A172 (cell line): ENCODE measurements around the gene INPP4B. TPM values are rescaled to one million over a fixed set of nuclear protein-coding genes. Genes with fewer than 3 reads are reported as not detected.
"Not testable (repeated sequence)": the region's sequence is repeated elsewhere in the genome, so short reads cannot be mapped to it uniquely, and the experiment has no call there.

Source experiments
- DNase-seq: peaks from one replicate; pipeline ENCODE4 v3.0.0-alpha.2; 2015; ENCODE audit warnings: low spot score
- total RNA-seq: library from RNA; depleted of rRNA; stranded (reverse); fragments of >200 nt; shearing (Covaris generic); gene quantifications from 2 replicates; pipeline ENCODE4 v1.2.3, GENCODE V29; 2014

Gene INPP4B
- total RNA-seq, 1 experiment from 2014 or later: 31.8 TPM

- DNase-seq: no peak
Measured at GRCh38 chr4:142544594-142544993, 301.5 kb downstream of the INPP4B start.

GRCh38 chr4:142544039-142544438 is 302.1 kb downstream of the INPP4B start:
- DNase-seq: no peak

- no peak for DNase-seq
Measured at GRCh38 chr4:142540483-142540804, 305.7 kb downstream of the INPP4B start.

DNA sequence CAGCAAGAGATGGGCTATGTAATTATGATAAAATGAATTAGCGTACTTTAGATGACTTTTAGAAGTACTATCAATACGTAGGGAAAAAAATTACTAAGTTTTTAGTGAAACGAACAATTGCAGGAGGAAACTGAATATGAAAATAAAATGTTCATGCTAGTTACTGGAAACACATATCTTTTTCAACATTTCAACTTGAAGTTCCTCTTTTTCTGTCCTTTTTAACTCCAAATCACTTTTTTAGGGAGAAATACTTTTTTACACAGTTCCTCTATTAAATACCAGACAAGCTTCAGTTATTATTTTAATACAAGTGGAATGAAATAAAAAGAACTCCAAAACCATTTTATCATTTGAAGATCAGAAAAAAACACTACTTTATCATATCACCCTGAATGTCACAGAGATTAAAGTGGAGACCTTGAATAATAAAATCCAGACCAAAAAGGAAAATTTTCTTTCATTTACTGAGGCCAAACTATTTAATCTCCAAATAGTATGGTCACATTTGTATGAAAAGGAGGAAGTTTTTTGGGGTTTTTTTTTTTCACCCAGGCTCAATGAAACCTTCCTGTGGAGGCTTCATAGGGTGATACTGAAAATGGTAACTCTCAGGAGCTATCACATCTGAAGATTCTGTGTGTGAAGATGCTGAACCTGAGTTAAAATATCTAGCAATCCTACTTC is 306.2 kb downstream of the INPP4B start:
- DNase-seq: no peak

GRCh38 chr4:142535009-142535408 is 311.1 kb downstream of the INPP4B start:
- peak; percentile 27 for DNase-seq

GRCh38 chr4:142532054-142532453 is 314.0 kb downstream of the INPP4B start:
- no peak for DNase-seq

DNA sequence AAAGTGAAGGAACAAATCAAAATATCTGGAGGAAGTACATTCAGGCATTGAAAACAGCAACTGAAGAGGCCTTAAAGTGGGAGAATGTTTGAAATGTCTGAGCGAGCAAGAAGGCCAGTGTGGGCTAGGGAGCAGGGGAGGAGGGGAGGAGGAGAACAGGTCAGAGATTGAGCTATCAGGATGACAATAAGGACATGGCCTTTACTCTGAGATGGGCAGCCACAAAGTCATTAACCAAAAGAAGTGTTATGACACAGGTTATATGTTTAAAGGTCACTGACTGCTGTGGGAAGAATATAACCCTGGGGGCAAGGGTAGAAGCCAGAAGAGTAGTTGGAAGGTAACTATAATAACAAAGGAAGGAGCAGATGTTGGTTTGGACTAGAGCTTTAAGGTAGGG is 315.4 kb downstream of the INPP4B start:
- DNase-seq: no peak

GRCh38 chr4:142528433-142528832 is 317.7 kb downstream of the INPP4B start:
- no peak for DNase-seq

DNA sequence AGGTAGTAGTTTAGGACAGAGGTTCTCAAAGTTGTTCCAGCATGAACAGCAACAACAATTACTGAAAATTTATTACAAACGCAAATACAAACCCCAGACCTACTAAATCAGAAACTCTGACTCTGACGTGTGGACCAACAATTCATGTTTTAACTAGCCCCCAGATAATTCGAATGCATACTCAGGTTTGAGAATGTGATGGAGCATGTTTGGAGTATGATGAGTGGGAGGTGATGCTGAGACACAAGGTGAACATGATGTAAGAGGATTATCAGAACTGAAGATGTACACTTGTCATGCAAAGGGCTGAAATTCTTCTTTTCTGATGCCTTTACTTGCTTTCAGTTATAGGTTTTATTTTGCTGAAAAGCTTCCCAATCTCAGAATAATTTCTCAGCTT is 323.0 kb downstream of the INPP4B start:
- DNase-seq: no peak

GRCh38 chr4:142519342-142519741 is 326.8 kb downstream of the INPP4B start:
- DNase-seq: no peak

GRCh38 chr4:142516686-142517526 is 329.2 kb downstream of the INPP4B start:
- DNase-seq: peak; percentile 61

DNA sequence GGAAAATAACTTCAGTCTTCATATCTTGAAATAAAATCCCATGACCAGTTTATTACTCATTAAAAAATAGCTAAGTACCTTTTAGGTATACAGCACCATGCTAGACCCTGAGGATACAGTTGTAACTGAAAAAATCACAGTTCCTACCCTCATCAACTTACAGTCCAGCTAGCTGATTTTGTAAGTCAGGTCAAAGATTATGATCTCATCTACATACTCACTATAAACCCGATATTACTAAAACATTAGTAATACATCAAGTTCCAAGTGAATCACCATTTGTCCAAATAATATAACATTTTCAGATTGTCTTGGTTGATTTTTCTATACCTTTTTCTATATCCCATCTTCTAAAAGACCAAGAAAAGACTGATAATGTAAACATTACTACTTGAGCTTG is 333.9 kb downstream of the INPP4B start:
- DNase-seq: no peak

DNA sequence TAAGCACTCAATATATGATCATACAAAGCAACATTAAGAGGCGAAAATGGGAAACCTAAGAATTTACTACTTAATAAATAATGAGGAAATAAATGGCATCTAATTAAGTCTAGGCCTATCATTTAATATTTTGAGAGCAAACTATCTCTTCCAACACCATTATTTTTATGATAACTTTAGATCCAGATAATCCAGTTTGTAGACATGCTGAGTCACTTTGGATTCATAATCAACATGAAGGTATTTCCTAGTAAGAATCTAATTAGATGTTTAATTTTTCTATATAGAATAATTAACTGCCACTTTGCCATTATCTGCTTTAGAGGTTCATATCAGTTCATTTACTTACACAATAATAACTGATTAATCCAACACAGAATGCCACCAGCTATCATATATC is 336.2 kb downstream of the INPP4B start:
- DNase-seq: no peak

- DNase-seq: not testable (repeated sequence)
Measured at GRCh38 chr4:142509381-142509780, 336.7 kb downstream of the INPP4B start.

DNA sequence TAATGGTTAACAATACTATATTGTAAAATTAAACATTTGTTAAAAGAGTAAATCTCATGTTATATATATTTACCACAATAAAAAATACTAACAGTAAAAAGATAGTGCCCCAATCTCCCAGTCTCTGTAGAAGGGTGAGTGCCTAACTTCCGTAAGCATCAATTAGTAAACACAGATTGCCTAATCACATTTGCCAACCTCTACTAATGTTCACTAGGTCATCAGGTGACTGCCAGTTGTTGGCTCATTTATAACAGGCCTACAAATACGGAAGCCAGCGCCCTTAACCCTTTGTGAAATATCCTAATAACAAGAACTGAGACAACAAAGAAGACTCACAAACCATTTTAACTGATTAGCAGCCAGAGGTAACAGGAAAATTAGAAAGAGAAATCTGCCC is 345.1 kb downstream of the INPP4B start:
- DNase-seq: no peak

DNA sequence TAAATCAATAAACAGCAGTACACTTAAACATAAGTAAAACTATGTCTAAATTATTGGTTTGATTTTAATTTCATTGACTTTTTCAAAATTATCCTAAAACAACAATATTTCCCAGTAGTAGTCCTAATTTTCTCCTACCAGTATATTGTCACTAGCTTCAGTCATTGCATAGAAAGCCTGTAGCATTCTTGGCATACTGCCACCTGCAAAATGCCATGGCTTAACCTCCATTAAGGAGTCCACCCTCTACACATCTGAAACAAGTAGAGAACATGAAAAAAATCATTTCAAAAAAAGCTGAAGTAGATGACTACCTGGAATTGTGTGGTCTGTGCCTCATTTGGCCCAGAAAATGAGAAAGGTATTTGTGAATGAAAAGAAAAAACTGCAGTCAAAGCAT is 348.5 kb downstream of the INPP4B start:
- no peak for DNase-seq

DNA sequence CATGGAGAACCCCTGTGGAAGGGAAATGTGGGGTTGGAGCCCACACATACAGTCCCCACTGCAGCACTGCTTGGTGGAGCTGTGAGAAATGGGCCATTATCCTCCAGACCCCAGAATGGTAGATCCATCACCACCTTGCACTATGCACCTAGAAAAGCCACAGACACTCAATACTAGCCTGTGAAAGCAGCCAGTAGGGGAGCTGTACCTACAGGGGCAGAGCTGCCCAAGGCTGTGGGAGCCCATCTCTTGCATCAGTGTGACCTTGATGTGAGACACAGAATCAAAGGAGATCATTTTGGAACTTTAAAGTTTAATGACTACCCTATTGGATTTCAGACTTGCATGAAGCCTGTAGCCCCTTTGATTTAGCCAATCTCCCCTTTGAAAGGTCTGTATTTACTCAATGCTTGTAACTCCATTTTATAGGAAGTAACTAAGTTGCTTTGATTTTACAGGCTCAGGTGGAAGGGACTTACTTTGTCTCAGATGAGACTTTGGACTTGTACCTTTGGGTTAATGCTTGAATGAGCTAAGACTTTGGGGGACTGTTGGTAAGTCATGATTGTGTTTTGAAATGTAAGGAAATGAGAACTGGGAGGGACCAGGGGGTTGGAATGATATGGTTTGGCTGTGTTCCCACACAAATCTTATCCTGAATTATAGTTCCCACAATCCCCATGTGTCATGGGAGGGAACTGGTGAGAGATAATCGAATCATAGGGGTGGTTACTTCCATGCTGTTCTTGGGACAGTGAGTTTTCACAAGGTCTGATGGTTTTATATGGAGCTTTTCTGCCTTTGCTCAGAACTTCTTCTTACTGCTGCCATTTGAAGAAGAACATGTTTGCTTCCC is 352.6 kb downstream of the INPP4B start:
- no peak for DNase-seq

- no peak for DNase-seq
Measured at GRCh38 chr4:142485452-142485851, 360.6 kb downstream of the INPP4B start.

DNA sequence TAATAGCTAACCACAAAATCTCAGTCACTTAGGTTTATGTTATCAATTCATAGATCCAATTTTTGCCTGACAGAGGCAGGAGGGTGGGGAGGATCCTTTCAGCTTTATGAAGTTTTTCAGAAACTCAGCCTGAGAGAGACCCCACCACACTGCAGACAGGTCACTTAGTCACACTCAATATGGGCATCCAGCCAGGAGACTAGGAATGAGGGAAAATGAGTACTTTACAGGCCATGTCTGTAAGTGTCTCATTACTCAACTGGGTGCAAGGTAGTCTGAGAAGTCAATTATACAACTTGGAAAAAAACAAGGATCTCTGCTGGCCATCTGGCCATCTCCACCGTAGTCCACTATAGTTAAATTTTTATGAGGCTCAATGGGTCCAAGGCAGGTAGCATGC is 365.9 kb downstream of the INPP4B start:
- DNase-seq: peak; percentile 4

DNA sequence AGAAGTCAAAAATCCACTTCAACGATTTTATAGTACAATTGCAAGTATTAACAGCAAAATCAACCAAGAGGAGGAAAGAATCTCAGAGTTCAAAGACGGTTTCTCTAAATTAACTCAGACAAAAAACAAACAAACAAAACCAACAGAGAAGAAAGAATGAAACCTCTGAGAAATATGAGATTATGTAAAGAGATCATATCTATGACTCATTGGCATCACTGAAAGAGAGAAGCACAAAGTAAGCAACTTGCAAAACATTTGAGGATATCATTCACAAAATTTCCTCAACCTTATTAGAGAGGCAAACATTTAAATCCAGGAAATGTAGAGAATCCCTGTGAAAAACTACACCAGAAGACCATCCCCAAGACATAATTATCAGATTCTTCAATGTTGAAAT is 370.4 kb downstream of the INPP4B start:
- no peak for DNase-seq

DNA sequence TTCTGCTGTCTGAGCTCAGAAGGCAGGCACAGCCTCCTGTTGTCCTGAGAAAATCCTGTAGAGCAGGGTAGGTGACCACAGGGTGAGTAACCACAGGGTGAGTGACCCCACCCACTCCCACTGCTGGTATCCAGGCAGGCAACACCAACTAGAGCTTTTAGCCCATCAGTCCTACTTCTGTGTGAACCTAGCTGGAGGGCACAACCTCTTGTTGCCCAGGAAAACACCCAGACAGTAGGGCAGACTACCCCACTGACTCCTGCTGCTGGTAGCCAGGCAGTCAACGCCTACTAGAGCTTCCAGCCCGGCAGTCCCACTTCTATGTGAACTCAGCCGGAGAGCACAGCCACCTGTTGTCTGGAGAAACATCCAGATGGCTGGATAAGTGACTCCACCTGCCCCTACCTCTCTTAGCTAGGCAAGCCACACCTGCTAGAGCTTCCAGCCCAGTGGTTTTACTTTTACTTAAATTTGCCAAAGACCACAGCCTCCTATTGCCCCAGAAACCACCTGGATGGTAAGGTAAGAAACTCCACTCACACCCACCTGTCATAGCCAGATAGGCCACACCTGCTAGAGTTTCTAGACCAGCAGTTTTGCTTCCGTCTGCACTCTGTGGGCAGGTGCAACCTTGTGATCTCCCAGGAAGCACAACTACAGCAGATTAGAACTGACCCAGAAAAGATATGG is 371.6 kb downstream of the INPP4B start:
- peak; percentile 46 for DNase-seq

- DNase-seq: no peak
Measured at GRCh38 chr4:142473960-142474338, 372.2 kb downstream of the INPP4B start.
